VCaP (cell line): ENCODE measurements around the gene GTF2H4.

ENCODE experiments used
- H3K27ac ChIP-seq: fragments of 450-650 bp; 2 replicates; pipeline ENCODE4 v1.5.1; 2017
- TF ChIP-seq, protein P1 (sequence below): fragments of 450-650 bp; conservative IDR thresholded peaks from 2 replicates; pipeline ENCODE4 v1.5.1; 2017; ENCODE audit warnings: mild to moderate bottlenecking, moderate library complexity

The GTF2H4 gene

DNA sequence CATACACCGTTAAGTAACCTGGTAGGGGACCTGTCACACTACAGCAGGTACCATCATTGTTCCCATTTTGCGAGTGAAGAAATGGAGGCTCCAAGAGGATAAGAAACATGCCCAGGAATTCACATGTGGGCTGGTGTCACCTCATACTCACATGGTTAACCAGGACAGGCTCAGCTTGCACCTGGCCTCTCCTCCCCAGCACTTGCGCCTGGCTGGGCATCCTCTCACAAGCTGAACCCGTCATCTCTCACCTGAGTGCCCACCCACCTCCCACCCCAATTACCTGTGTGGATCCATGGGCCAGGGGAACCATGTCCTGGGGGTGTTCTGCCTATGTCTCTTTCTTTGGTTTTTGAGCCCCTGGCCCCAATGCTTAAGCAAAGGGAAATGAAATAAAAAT lies 22.5 kb downstream of the GTF2H4 start:
- no peak overlapping the region for H3K27ac ChIP-seq
- TF ChIP-seq, protein P1, sequence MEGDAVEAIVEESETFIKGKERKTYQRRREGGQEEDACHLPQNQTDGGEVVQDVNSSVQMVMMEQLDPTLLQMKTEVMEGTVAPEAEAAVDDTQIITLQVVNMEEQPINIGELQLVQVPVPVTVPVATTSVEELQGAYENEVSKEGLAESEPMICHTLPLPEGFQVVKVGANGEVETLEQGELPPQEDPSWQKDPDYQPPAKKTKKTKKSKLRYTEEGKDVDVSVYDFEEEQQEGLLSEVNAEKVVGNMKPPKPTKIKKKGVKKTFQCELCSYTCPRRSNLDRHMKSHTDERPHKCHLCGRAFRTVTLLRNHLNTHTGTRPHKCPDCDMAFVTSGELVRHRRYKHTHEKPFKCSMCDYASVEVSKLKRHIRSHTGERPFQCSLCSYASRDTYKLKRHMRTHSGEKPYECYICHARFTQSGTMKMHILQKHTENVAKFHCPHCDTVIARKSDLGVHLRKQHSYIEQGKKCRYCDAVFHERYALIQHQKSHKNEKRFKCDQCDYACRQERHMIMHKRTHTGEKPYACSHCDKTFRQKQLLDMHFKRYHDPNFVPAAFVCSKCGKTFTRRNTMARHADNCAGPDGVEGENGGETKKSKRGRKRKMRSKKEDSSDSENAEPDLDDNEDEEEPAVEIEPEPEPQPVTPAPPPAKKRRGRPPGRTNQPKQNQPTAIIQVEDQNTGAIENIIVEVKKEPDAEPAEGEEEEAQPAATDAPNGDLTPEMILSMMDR, result no peak

DNA sequence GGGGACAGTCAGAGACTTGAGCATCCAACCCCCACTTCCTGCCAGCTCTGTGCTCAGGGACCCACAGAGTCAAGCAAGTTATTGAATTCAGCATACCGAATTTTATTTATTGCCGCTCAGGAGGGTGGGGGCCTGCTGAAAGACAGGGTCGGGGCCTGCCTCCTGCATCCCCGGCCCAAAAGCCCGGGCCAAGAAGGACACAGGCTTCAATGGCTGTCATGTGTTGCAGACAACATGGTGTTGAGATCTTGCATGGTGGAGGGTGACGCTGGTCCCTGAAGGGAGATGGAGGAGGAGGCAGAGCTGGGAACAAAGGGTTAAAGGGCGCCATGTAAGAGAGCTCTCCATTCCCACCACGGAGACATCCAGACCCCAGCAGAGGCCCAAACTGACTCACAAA lies 23.3 kb downstream of the GTF2H4 start:
- no peak overlapping the region for H3K27ac ChIP-seq
- TF ChIP-seq, protein P1, result no peak

DNA sequence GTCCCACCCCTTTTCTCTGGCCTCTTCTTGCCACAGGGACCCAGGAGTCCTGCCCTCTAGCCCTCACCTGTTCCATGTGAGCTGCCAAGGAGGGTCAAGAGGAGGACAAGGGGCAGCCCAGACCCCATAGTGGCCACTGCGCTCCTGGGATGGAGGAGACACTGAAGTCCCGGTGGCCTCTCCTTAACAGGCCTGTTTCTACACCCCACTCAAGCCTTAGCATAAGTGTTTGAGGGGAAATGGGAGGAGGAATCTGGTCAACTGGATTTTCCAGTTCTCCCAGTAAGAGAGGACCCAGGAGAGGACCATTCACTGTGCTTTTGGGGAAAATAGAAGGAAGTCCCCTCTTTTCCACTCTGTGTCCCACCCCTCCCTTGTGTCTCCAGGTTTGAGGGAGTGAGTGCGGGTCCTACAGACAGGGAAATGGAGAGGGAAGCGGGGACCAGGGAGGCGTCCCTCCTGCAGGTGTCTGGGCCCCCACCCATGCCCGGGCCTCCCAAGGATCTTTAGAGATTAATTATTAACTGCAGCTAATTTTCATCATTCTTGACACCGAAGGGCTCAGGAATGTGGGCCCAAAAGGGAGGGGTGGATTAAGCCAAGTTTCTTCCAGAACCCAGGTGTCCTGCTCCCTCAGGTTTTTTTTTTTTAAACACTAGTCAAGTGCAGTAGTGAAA lies 24.1 kb downstream of the GTF2H4 start, which contains the start of gene SFTA2:
SFTA2 (minus strand) TSS at position 202 of the 677 bp plus-strand sequence; CDS start at position 128, 74 bp downstream.
- TF ChIP-seq, protein P1, result no peak
- no peak within 1 kb of the TSS for H3K27ac ChIP-seq

DNA sequence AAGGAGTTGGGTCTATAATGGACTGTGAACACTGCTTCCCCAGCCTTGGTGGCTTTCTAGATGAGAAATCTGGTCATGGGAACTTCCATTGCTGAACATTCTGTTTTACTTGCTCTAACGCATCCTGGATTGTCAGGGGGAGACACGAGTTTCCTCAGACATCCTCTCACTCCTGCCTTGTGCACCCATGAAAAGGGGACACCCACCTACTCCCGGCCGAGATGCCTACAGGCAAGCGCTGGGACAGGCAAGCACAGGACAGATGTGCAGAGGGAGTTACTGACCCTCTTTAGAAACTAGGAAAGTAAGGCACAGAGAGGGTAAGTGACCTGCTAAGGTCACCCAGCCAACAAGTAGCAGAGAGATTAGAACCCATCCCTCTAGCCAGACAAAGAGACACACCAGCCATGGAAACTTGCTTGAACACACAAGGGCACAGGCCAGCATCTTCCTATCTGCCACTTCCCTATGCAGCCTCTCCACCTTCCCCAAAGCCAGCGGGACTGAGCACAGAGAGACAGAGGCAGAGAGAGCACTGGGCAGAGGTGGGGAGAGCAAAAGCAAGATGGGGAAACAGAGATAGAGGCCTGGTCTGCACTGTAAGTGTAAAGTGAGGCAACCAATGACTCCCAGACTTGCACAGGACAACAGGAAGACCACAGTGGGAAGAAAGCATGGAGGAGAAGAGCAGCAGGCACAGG lies 24.8 kb downstream of the GTF2H4 start:
- H3K27ac ChIP-seq, result no peak overlapping the region
- TF ChIP-seq, protein P1, result no peak

DNA sequence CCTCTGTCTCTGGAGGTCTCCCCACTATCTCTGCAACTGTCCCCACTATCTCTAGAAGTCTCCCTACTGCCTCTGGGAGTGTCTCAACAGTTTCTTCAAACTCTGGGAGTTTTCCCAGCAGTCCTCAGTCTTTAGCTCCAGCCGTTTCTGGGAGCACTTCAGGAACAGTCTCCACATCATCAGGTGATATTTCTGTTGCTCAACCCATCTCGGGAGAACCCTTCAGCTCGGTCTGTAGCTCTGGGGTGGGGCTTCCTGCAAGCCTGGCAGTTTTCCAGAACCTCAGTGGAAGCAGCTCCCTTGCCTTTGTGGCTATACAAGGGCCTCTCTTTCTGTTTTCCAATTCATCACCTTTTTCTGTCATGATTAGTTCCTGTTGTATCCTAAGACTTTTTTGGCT lies 27.0 kb downstream of the GTF2H4 start:
- TF ChIP-seq, protein P1, result no peak
- H3K27ac ChIP-seq, result no peak overlapping the region

DNA sequence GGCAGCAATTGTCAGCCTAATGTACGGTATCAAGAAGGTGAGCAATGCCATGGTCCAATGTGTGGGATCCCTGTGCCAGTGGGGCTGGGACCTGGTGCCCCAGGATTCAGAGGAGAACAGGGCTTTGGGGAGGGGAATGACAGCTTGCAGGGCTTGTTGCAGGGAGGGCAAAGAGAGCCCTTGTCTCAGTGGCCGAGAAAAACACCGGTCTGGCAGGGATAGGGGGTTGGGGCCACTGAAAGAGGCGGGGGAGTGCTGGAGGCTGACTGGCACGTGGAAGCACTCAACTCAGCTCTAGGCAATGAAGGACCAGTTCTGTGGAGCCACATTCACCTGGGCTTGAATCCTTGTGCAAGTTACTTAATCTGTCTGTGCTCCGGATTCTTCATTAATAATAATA lies 29.3 kb downstream of the GTF2H4 start:
- TF ChIP-seq, protein P1, result no peak
- H3K27ac ChIP-seq, result no peak overlapping the region

DNA sequence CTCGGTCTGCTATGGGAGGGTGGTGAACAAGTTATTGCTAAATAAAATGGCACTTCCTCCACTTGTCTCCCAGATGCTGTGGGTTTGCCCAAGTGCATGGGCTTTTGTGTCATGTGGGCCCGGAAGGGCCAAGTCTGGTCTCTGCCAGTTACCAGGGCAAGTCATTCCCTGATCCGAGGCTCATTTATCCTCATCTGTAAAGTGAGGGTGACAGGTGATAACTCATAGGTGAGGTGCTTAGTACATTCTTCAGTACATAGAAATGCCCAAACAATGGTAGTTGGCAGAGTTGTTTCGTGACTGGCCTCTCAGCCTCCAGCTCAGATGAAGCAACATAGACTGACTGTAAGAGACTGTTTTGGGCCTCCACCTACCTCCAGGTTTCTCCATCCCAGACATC lies 30.7 kb downstream of the GTF2H4 start:
- no peak overlapping the region for H3K27ac ChIP-seq
- TF ChIP-seq, protein P1, result no peak
